GM12878 (cell line): ENCODE results near the gene GRK5. TPM values are rescaled to one million over a fixed set of nuclear protein-coding genes. Genes with fewer than 3 reads are reported as not detected.

Experiments
- ATAC-seq: fragments of 200-7000 bp; cut with Tn5 transposase; 3 replicates; pipeline ENCODE4 v1.9.1; 2020; ENCODE audit warnings: mild to moderate bottlenecking, moderate library complexity
- BruUV-seq: library from RNA; stranded (reverse); fragments of 400-500 nt; replicated peaks from 2 replicates; lab custom pipeline; 2021; lab: Mats Ljungman, UMichigan
- CTCF ChIA-PET: fragments of 300-600 bp; sonication (Branson Sonifier 250); formaldehyde crosslinking; extraction: SDS; loops from one replicate; lab custom pipeline; 2021; ENCODE audit warnings: inconsistent platforms; lab: Yijun Ruan, JAX
- POLR2A ChIA-PET: fragments of 350-600 bp; formaldehyde crosslinking; extraction: SDS; loops from one replicate; lab custom pipeline; 2021; ENCODE audit warnings: inconsistent platforms; lab: Charles Lee
- RAD21 ChIA-PET: fragments of 300-600 bp; sonication (Branson Sonifier 250); formaldehyde crosslinking; loops from one replicate; lab custom pipeline; 2023; ENCODE audit warnings: antibody characterized with exemption; ENCODE audit not compliant: unreplicated experiment; lab: Charles Lee
- SMC1A ChIA-PET: fragments of 300-600 bp; sonication (Branson Sonifier 250); formaldehyde crosslinking; loops from one replicate; lab custom pipeline; 2023; ENCODE audit not compliant: unreplicated experiment, uncharacterized antibody; lab: Charles Lee
- DNase-seq: peaks from one replicate; pipeline ENCODE4 v3.0.0-alpha.2; 2011; ENCODE audit warnings: low read depth, low spot score
- FAIRE-seq: peaks from 3 replicates; lab custom pipeline; 2011; peaks lifted over from hg19 to GRCh38; lab: Jason Lieb, UNC
- H2AFZ ChIP-seq: 2 replicates; pipeline ENCODE4 v1.6.0; 2011; ENCODE audit warnings: low read depth, low read length, control low read depth; ENCODE audit not compliant: control insufficient read depth
- H3K27ac ChIP-seq: 2 replicates; pipeline ENCODE4 v1.5.1; 2011; ENCODE audit warnings: control low read depth; ENCODE audit not compliant: control insufficient read depth, insufficient read depth
- H3K27me3 ChIP-seq, 2 experiments: replicated peaks in 1 of 2; 2 replicates each; pipeline versions ENCODE4 v1.6.0 to v1.6.1; 2011; ENCODE audit warnings: low read length in 1 of 2; ENCODE audit not compliant: control insufficient read depth in 2 of 2, insufficient read depth in 2 of 2
- H3K36me3 ChIP-seq, 2 experiments: 2 replicates each; pipeline ENCODE4 v1.5.1; 2011; ENCODE audit warnings: low read length in 1 of 2; ENCODE audit not compliant: control insufficient read depth in 2 of 2, insufficient read depth in 2 of 2
- H3K4me1 ChIP-seq: 2 replicates; pipeline ENCODE4 v1.6.1; 2011; ENCODE audit warnings: mild to moderate bottlenecking, low read length, moderate library complexity, mixed read lengths; ENCODE audit not compliant: control insufficient read depth, insufficient read depth
- H3K4me2 ChIP-seq: 2 replicates; pipeline ENCODE4 v1.6.0; 2011; ENCODE audit warnings: control low read depth; ENCODE audit not compliant: control insufficient read depth, insufficient read depth
- H3K4me3 ChIP-seq: fragments of 200-600 bp; sonication (generic); 2 replicates; pipeline ENCODE4 v1.5.1; 2016
- H3K79me2 ChIP-seq: 2 replicates; pipeline ENCODE4 v1.6.0; 2011; ENCODE audit warnings: low read length; ENCODE audit not compliant: control insufficient read depth, insufficient read depth
- H3K9ac ChIP-seq: 2 replicates; pipeline ENCODE4 v1.8.0; 2011; ENCODE audit warnings: low read length, control low read depth, mixed read lengths; ENCODE audit not compliant: control insufficient read depth, insufficient read depth
- H3K9me3 ChIP-seq: replicated peaks from 3 replicates; pipeline ENCODE4 v1.5.1; 2011; ENCODE audit warnings: mild to moderate bottlenecking, low read length; ENCODE audit not compliant: control insufficient read depth, insufficient read depth
- H4K20me1 ChIP-seq: 2 replicates; pipeline ENCODE4 v1.6.0; 2011; ENCODE audit not compliant: control insufficient read depth, insufficient read depth
- CTCF ChIP-seq, 3 experiments: IDR thresholded peaks in 2 of 3; conservative IDR thresholded peaks in 1 of 3; 2 replicates each; pipeline ENCODE4 v1.5.1; 2011; ENCODE audit warnings: low read depth in 3 of 3, low read length in 3 of 3, mild to moderate bottlenecking in 3 of 3, control low read depth in 2 of 3, moderate library complexity in 2 of 3, inconsistent platforms in 1 of 3, mixed read lengths in 1 of 3; ENCODE audit not compliant: control insufficient read depth in 2 of 3, insufficient read depth in 1 of 3; ENCODE audit errors: extremely low read depth in 1 of 3
- IRF4 ChIP-seq: IDR thresholded peaks from 2 replicates; pipeline ENCODE4 v1.6.1; 2011; ENCODE audit warnings: low read depth, low read length
- JUND ChIP-seq: IDR thresholded peaks from 2 replicates; pipeline ENCODE4 v1.6.1; 2012; ENCODE audit warnings: low read depth, mild to moderate bottlenecking, low read length, improper control_type of control experiment, moderate library complexity
- NFXL1 ChIP-seq: fragments of 450-650 bp; IDR thresholded peaks from 2 replicates; pipeline ENCODE4 v1.6.1; 2017; ENCODE audit warnings: antibody characterized with exemption, mild to moderate bottlenecking, borderline replicate concordance
- NFYA ChIP-seq: IDR thresholded peaks from 2 replicates; pipeline ENCODE4 v1.6.1; 2011; ENCODE audit warnings: low read depth, mild to moderate bottlenecking, low read length, improper control_type of control experiment, borderline replicate concordance
- WGBS: methylation state at CpG from one replicate; pipeline ENCODE4 v1.1.6; 2016; ENCODE audit warnings: low lambda C conversion rate; ENCODE audit not compliant: insufficient replicate concordance, insufficient coverage; ENCODE audit errors: missing lambda C conversion rate; 5-methylcytosine and 5-hydroxymethylcytosine counted together
- in situ Hi-C: fragments of 300-500 bp; cut with MboI; formaldehyde crosslinking; loops from 9 replicates; pipeline ENCODE4 v1.14.3; 2018; ENCODE audit warnings: mixed read lengths
- intact Hi-C: fragments of 100-400 bp; cut with micrococcal nuclease; formaldehyde crosslinking; loops from one replicate; pipeline ENCODE4 v1.14.2; 2022; ENCODE audit not compliant: unreplicated experiment
- polyA plus RNA-seq, 11 experiments: library from polyadenylated mRNA; depleted of rRNA in 4 of 11; unstranded in 6 of 11; stranded (reverse) in 5 of 11; fragments of >200 nt; fragmentation: Nextera tagmentation in 4 of 11; fragmentation: Illumina TruSeq in 1 of 11; extraction: Ambion mirVana in 4 of 11; extraction: Trizol in 1 of 11; gene quantifications; 1 replicate in 1 of 11; 2 replicates in 10 of 11; pipeline versions ENCODE4 v1.2.1 to v1.2.3, GENCODE V29; 2011 to 2016; ENCODE audit warnings: inconsistent platforms in 2 of 11, missing spikeins in 2 of 11, low read depth in 1 of 11
- total RNA-seq, 4 experiments: library from RNA; depleted of rRNA in 3 of 4; stranded (reverse); fragments of >200 nt in 3 of 4; fragmentation: Illumina TruSeq in 1 of 4; extraction: Trizol in 1 of 4; gene quantifications; 2 replicates each; pipeline versions ENCODE4 v1.2.1 to v1.2.3, GENCODE V29; 2013 to 2021

Gene GRK5
- total and polyA plus RNA-seq, 10 of the 15 experiments (the other 5 are each of a cell fraction or from before 2014, with no cell fraction given) = 0.11 to 22.1 (median 10.0) TPM

- Histone ChIP-seq H3K4me3 (no peak overlapping the region), H3K27ac (no peak overlapping the region), H3K79me2 (no peaks in the 10 kb centered on the region), H3K36me3 (no peaks in the 10 kb centered on the region), H3K4me2 (no peak overlapping the region), H3K4me1 (peaks cover 8% of the 10 kb centered on the region), H3K9ac (no peak overlapping the region), H2AFZ (no peak overlapping the region), H4K20me1 (no peaks in the 10 kb centered on the region), H3K27me3 (no peaks in the 10 kb centered on the region), H3K9me3 (no peaks in the 10 kb centered on the region)
- TF ChIP-seq NFYA = no peak
- no peak for TF ChIP-seq JUND
- TF ChIP-seq CTCF (IDR thresholded peaks at IDR 0.05 in 2 of 3, conservative IDR thresholded peaks at IDR 0.05 in 1 of 3; ENCODE audit: control insufficient read depth in 2 of 3, extremely low read depth in 1 of 3, insufficient read depth in 1 of 3, low read depth in 3 of 3, low read length in 3 of 3) = no peak
- no peak for TF ChIP-seq NFXL1
- TF ChIP-seq IRF4 = no peak
- WGBS = 77% methylated on average over 7 of the region's 7 CpGs
- CTCF ChIA-PET = interaction anchor here (0.6 to 3.2 kb wide), 21 partner anchors 10 to 289 kb away, joined by 3 to 31 read pairs (median 5); partner anchors contain the start of gene RGS10
- no peak for ATAC-seq
- no TSS peak for BruUV-seq
- intact Hi-C loops = loop anchor here (1.0 to 2.0 kb wide), 3 partner anchors 43 to 280 kb away; no protein-coding TSS in a partner anchor
- DNase-seq = no peak
- RAD21 ChIA-PET = interaction anchor here (0.7 to 1.8 kb wide), 4 partner anchors 10 to 289 kb away, joined by 4 to 6 read pairs (median 4); no protein-coding TSS in a partner anchor
- POLR2A ChIA-PET = interaction anchor here (0.6 to 0.8 kb wide), 7 partner anchors 30 to 651 kb away, joined by 3 to 10 read pairs (median 5); no protein-coding TSS in a partner anchor
- SMC1A ChIA-PET = interaction anchor here (0.6 to 2.6 kb wide), 12 partner anchors 10 to 349 kb away, joined by 3 to 19 read pairs (median 8); partner anchors contain the start of genes GRK5 and RGS10
- in situ Hi-C loops = no loop called here
- no peak for FAIRE-seq
These were observed 281.3 kb downstream of the GRK5 start for GRCh38 chr10:119488675-119489074.
